HFF-Myc (cell line): ENCODE measurements around the gene MBNL1.

Experiments used
- DNase-seq: peaks from one replicate; pipeline ENCODE4 v3.0.0-alpha.2; 2011; ENCODE audit warnings: low read depth; ENCODE audit errors: extremely low read depth
- H3K4me3 ChIP-seq: replicated peaks from 2 replicates; pipeline ENCODE4 v1.5.1; 2011; ENCODE audit warnings: low read depth, mild to moderate bottlenecking, control low read depth, low read length
- CTCF ChIP-seq: IDR thresholded peaks from 2 replicates; pipeline ENCODE4 v1.5.1; 2012; ENCODE audit warnings: mild to moderate bottlenecking, low read depth, low read length, control low read depth; ENCODE audit errors: missing control alignments

Gene MBNL1

GRCh38 chr3:152229692-152230091 is 39.0 kb upstream of the MBNL1 start:
- no peak overlapping the region for H3K4me3 ChIP-seq
- TF ChIP-seq CTCF, result no peak
- no peak for DNase-seq

DNA sequence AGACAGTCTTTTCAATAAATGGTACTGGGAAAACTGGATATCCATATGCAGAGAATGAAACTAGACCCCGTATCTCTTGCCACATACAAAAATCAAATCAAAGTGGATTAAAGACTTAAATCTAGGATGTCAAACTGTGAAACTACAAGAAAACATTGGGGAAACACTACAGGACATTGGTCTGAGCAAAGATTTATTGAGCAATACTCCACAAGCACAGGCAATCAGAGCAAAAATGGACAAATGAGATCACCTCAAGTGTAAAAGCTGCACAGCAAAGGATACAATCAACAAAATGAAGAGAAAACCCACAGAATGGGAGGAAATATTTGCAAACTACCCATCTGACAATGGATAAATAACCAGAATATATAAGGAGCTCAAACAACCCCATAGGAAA is 38.4 kb upstream of the MBNL1 start:
- no peak overlapping the region for H3K4me3 ChIP-seq
- no peak for TF ChIP-seq CTCF
- no peak for DNase-seq

DNA sequence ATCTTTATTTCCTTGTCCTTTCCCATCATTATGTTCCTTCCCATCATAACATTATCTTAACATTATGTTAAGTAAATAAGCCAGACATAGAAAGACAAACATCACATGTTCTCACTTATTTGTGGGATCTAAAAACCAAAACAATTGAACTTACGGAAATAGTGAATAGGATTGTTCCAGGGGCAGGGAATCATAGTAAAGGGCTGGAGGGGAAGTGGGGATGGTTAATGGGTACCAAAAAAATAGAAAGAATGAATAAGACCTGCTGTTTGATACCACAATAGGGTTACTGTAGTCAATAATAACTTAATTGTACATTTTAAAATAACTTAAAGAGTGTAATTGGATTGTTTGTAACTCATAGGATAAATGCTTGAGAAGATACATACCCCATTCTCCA is 36.7 kb upstream of the MBNL1 start:
- TF ChIP-seq CTCF, result no peak
- no peak for DNase-seq
- no peak overlapping the region for H3K4me3 ChIP-seq

DNA sequence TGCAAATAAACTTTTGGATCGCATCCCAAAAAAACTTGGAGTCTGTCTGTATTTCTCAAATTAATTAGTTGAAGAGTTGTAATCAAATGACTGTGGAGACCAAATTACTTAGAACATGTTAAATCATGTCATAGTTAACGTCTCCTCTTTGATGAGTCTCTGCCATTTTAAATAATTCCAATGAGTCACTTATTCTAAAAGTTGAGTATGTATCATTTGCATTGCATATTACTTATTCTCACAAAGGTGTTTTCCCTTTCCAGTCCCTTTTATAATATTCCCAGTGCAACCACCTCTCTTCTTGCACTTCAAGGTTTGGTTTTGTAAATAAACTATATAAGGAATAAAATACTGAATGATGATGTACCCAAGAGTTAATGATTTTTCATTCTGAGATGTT is 36.0 kb upstream of the MBNL1 start:
- no peak overlapping the region for H3K4me3 ChIP-seq
- no peak for DNase-seq
- no peak for TF ChIP-seq CTCF

DNA sequence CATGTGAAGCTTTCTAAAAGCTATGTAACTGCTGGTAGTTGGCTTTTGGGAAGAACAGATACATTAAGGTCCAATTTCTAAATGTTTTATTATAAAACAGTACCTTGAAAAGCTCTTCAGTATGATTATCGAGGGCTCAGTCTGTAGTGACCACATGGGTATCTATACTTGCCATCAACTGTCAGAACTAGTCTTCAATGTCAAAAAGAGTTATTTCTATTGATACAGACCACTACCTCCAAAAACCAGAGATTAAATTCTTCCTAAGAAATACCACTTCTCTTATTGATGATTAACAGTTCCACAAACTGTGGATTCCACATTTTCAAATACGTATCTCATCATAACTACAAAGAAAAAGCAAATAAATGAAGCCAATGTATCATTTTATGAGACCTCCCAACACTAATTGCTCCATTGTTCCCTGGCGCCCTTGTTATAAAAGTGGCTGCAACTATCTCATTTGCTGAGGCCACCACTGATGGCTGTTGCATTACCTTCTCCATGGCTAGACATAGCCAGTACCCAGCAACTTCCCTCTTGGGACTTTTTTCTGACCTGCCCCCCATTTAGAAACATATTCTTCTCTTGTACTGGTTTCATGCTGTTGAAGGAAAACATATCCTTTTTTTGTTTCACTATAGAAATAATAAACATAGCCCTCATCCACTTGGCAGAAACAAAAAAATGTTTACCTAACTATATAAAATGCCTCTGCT is 33.9 kb upstream of the MBNL1 start:
- H3K4me3 ChIP-seq, result no peak overlapping the region
- no peak for DNase-seq
- TF ChIP-seq CTCF, result no peak

DNA sequence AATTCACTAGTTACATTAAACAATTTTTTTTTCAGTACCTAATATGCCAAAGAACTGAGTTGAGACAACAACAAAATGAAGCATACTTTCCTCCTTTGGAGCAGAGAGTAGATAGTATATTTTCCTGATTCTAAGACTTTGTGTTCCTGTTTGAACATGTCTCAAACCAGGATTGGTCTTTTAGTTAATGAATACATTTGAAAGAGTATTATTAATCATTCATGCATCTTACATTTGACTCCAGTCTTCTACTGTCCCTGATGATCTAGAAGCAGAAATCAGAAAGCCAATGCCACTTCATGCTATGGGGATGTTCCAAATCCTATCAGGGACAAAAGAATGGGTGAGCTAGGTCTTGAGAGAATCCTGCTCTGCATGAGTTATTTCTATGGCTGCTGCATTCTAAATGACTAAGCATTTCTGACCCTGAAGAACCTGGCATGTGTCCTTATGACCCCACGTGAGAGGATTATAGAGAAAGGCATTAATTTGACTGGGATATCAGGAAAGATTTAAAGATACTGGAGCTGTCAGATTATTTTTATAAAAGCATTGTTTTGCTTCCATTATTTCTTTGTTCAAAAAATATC is 32.9 kb upstream of the MBNL1 start:
- H3K4me3 ChIP-seq, result no peak overlapping the region
- DNase-seq, result no peak
- no peak for TF ChIP-seq CTCF
